ENCODE data around the gene NOP16. TPM values are rescaled to one million over a fixed set of nuclear protein-coding genes. Genes with fewer than 3 reads are reported as not detected.

NOP16 gene
- total and polyA plus RNA-seq, 9 donors = 11.5 to 37.2 (median 31.4) TPM

- Histone ChIP-seq H3K36me3 (ENCODE audit: control insufficient read depth, insufficient read depth, low read length) (peaks cover 12% of the 10 kb centered on the region), H3K4me3 (ENCODE audit: low read length) (peak within 1 kb of the TSS; percentile 99), H3K4me1 (ENCODE audit: control insufficient read depth, insufficient read depth, low read length) (peaks cover 21% of the 10 kb centered on the region), H3K9me3 (replicated peaks; ENCODE audit: control insufficient read depth, low read depth, low read length) (no peaks in the 10 kb centered on the region), H3K27ac (ENCODE audit: low read length) (peak within 1 kb of the TSS; percentile 72), H3K27me3 (ENCODE audit: control insufficient read depth, insufficient read depth, low read length) (no peaks in the 10 kb centered on the region)
- WGBS (ENCODE audit: insufficient coverage) = under 1% methylated on average over 41 of the region's 56 CpGs
- peak; percentile 96 for DNase-seq
Observed at GRCh38 chr5:176361437-176362232, 26.8 kb downstream of the NOP16 start, which contains the start of gene KIAA1191. KIAA1191 (minus strand) TSS chr5:176361764; CDS start chr5:176359508, 2,256 bp downstream.

GRCh38 chr5:176360894-176361436 is 27.4 kb downstream of the NOP16 start:
- Histone ChIP-seq H3K4me3 (ENCODE audit: low read length) (peak overlapping the region; percentile 99), H3K36me3 (ENCODE audit: control insufficient read depth, insufficient read depth, low read length) (peaks cover 16% of the 10 kb centered on the region), H3K4me1 (ENCODE audit: control insufficient read depth, insufficient read depth, low read length) (peaks cover 15% of the 10 kb centered on the region), H3K9me3 (replicated peaks; ENCODE audit: control insufficient read depth, low read depth, low read length) (no peaks in the 10 kb centered on the region), H3K27ac (ENCODE audit: low read length) (peak overlapping the region; percentile 72), H3K27me3 (ENCODE audit: control insufficient read depth, insufficient read depth, low read length) (no peaks in the 10 kb centered on the region)
- no peak for DNase-seq
- WGBS (ENCODE audit: insufficient coverage) = 2% methylated on average over 22 of the region's 27 CpGs

DNA sequence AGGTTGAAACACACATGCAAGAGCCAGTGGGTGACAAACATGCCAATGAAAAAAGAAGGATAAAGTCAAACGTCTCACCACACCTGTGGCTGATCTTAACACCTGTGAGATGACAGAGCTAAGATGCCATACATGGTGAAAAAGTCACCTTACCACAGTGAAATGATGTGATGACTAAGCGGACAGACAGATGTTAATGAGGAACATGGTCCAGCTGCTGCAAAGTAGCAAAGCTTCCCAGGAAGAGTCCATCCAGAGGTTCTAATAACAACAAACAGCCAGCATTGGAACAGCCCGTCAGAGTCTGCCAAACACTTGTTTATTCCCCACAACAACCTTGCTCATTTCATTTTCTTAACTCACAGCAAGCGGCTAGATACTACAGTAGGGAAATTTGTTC is 28.7 kb downstream of the NOP16 start:
- Histone ChIP-seq H3K36me3 (ENCODE audit: control insufficient read depth, insufficient read depth, low read length) (peaks cover 28% of the 10 kb centered on the region), H3K4me3 (ENCODE audit: low read length) (no peak overlapping the region)
- 67% methylated on average over 2 of the region's 4 CpGs for WGBS (ENCODE audit: insufficient coverage)

DNA sequence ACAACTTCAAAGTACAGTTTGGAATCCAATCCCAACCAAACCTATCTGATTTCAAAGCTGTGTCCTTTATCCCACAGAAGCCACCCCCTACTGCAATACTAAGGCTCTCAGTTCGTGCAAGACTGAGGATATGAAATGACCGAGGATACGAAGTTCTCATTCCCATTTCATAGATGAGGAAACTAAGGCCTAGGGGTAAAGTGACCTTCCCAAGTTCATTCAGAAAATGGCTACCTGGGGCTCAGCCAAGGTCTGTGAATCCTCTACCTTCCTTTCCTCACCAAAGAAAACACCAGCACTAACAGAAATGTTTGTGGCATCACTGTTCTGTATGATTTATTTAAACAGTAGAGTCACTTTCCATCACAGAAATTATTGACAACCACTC is 32.2 kb downstream of the NOP16 start:
- peaks cover 55% of the 10 kb centered on the region for H3K36me3 ChIP-seq (ENCODE audit: control insufficient read depth, insufficient read depth, low read length)
- H3K27ac ChIP-seq (ENCODE audit: low read length) = no peak overlapping the region
- peaks cover 21% of the 10 kb centered on the region for H3K4me1 ChIP-seq (ENCODE audit: control insufficient read depth, insufficient read depth, low read length)
- H3K27me3 ChIP-seq (ENCODE audit: control insufficient read depth, insufficient read depth, low read length) = no peaks in the 10 kb centered on the region
- DNase-seq = no peak
- WGBS (ENCODE audit: insufficient coverage) = no CpG with 5 or more reads among the region's 3 CpGs
- H3K4me3 ChIP-seq (ENCODE audit: low read length) = no peak overlapping the region
- no peaks in the 10 kb centered on the region for H3K9me3 ChIP-seq (replicated peaks; ENCODE audit: control insufficient read depth, low read depth, low read length)

More for the DNA sequence above, 28.7 kb downstream of the NOP16 start:
- H3K27ac ChIP-seq (ENCODE audit: low read length) = no peak overlapping the region
- peaks cover 12% of the 10 kb centered on the region for H3K4me1 ChIP-seq (ENCODE audit: control insufficient read depth, insufficient read depth, low read length)
- no peaks in the 10 kb centered on the region for H3K9me3 ChIP-seq (replicated peaks; ENCODE audit: control insufficient read depth, low read depth, low read length)
- DNase-seq = no peak
- H3K27me3 ChIP-seq (ENCODE audit: control insufficient read depth, insufficient read depth, low read length) = no peaks in the 10 kb centered on the region

GRCh38 chr5:176355400-176356178 is 32.8 kb downstream of the NOP16 start:
- no peak overlapping the region for H3K27ac ChIP-seq (ENCODE audit: low read length)
- DNase-seq = no peak
- H3K4me3 ChIP-seq (ENCODE audit: low read length) = no peak overlapping the region
- H3K9me3 ChIP-seq (replicated peaks; ENCODE audit: control insufficient read depth, low read depth, low read length) = no peaks in the 10 kb centered on the region
- H3K4me1 ChIP-seq (ENCODE audit: control insufficient read depth, insufficient read depth, low read length) = peaks cover 18% of the 10 kb centered on the region
- H3K27me3 ChIP-seq (ENCODE audit: control insufficient read depth, insufficient read depth, low read length) = no peaks in the 10 kb centered on the region
- H3K36me3 ChIP-seq (ENCODE audit: control insufficient read depth, insufficient read depth, low read length) = peaks cover 59% of the 10 kb centered on the region
- 89% methylated on average over 14 of the region's 16 CpGs for WGBS (ENCODE audit: insufficient coverage)

- peaks cover 14% of the 10 kb centered on the region for H3K4me1 ChIP-seq (ENCODE audit: control insufficient read depth, insufficient read depth, low read length)
- no peaks in the 10 kb centered on the region for H3K9me3 ChIP-seq (replicated peaks; ENCODE audit: control insufficient read depth, low read depth, low read length)
- WGBS (ENCODE audit: insufficient coverage) = 71% methylated on average over 4 of the region's 4 CpGs
- peak; percentile 72 for DNase-seq
- no peaks in the 10 kb centered on the region for H3K27me3 ChIP-seq (ENCODE audit: control insufficient read depth, insufficient read depth, low read length)
- peak overlapping the region; percentile 20 for H3K27ac ChIP-seq (ENCODE audit: low read length)
- H3K4me3 ChIP-seq (ENCODE audit: low read length) = no peak overlapping the region
- peaks cover 71% of the 10 kb centered on the region for H3K36me3 ChIP-seq (ENCODE audit: control insufficient read depth, insufficient read depth, low read length)
Observed at GRCh38 chr5:176353533-176353932, 34.9 kb downstream of the NOP16 start.

- DNase-seq = no peak
- Histone ChIP-seq H3K4me1 (ENCODE audit: control insufficient read depth, insufficient read depth, low read length) (peaks cover 14% of the 10 kb centered on the region), H3K27me3 (ENCODE audit: control insufficient read depth, insufficient read depth, low read length) (no peaks in the 10 kb centered on the region), H3K36me3 (ENCODE audit: control insufficient read depth, insufficient read depth, low read length) (peaks cover 80% of the 10 kb centered on the region), H3K9me3 (replicated peaks; ENCODE audit: control insufficient read depth, low read depth, low read length) (no peaks in the 10 kb centered on the region), H3K27ac (ENCODE audit: low read length) (no peak overlapping the region), H3K4me3 (ENCODE audit: low read length) (no peak overlapping the region)
- 72% methylated on average over 2 of the region's 5 CpGs for WGBS (ENCODE audit: insufficient coverage)
Observed at GRCh38 chr5:176352116-176352878, 36.1 kb downstream of the NOP16 start.

- Histone ChIP-seq H3K36me3 (ENCODE audit: control insufficient read depth, insufficient read depth, low read length) (peaks cover 72% of the 10 kb centered on the region), H3K4me3 (ENCODE audit: low read length) (no peak overlapping the region)
- 100% methylated on average over 5 of the region's 8 CpGs for WGBS (ENCODE audit: insufficient coverage)
Observed at GRCh38 chr5:176350416-176350815, 38.0 kb downstream of the NOP16 start.

DNA sequence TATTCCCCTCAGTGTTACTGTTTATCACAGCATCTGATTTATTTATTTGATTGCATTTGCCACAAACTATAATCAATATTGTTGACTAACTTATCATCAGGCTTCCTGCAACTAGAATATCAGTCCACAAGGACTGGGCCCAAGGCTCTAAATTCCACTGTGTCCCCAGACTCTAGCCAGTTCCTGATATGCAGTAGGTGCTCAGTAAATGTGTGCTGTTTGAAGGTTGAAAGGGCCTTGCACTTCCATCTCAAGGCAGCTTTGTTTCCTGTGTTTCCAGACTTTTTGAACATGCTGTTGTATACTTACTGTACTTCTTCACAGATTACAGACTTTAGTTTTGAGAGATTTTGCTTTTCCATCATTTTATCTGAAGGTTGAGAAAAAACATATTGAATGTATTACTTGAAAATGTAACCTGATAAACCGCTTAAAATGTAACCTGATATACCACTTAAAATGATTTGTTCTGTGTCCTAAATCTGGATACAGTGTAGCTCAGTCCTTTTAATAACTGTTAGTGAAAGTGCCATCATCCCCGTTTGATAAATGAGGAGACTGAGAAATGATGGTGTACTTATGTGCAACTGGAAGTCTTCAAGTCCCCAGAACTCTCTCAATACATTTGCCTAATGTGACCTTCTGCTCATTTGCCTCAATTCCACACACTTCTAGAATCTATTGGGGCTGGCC is 45.5 kb downstream of the NOP16 start:
- Histone ChIP-seq H3K4me3 (ENCODE audit: low read length) (no peak overlapping the region), H3K36me3 (ENCODE audit: control insufficient read depth, insufficient read depth, low read length) (peaks cover 26% of the 10 kb centered on the region), H3K27me3 (ENCODE audit: control insufficient read depth, insufficient read depth, low read length) (no peaks in the 10 kb centered on the region), H3K9me3 (replicated peaks; ENCODE audit: control insufficient read depth, low read depth, low read length) (no peaks in the 10 kb centered on the region), H3K4me1 (ENCODE audit: control insufficient read depth, insufficient read depth, low read length) (no peaks in the 10 kb centered on the region), H3K27ac (ENCODE audit: low read length) (no peak overlapping the region)
- WGBS (ENCODE audit: insufficient coverage) = no CpG with 5 or more reads among the region's 2 CpGs
- DNase-seq = no peak

More at GRCh38 chr5:176350416-176350815, 38.0 kb downstream of the NOP16 start:
- Histone ChIP-seq H3K27ac (ENCODE audit: low read length) (no peak overlapping the region), H3K4me1 (ENCODE audit: control insufficient read depth, insufficient read depth, low read length) (peaks cover 14% of the 10 kb centered on the region), H3K27me3 (ENCODE audit: control insufficient read depth, insufficient read depth, low read length) (no peaks in the 10 kb centered on the region), H3K9me3 (replicated peaks; ENCODE audit: control insufficient read depth, low read depth, low read length) (no peaks in the 10 kb centered on the region)
- no peak for DNase-seq
